ENCODE results near the gene WRNIP1.

GRCh38 chr6:2743280-2744208 lies 21.6 kb upstream of the WRNIP1 start:
- TF ChIP-seq, protein P1, sequence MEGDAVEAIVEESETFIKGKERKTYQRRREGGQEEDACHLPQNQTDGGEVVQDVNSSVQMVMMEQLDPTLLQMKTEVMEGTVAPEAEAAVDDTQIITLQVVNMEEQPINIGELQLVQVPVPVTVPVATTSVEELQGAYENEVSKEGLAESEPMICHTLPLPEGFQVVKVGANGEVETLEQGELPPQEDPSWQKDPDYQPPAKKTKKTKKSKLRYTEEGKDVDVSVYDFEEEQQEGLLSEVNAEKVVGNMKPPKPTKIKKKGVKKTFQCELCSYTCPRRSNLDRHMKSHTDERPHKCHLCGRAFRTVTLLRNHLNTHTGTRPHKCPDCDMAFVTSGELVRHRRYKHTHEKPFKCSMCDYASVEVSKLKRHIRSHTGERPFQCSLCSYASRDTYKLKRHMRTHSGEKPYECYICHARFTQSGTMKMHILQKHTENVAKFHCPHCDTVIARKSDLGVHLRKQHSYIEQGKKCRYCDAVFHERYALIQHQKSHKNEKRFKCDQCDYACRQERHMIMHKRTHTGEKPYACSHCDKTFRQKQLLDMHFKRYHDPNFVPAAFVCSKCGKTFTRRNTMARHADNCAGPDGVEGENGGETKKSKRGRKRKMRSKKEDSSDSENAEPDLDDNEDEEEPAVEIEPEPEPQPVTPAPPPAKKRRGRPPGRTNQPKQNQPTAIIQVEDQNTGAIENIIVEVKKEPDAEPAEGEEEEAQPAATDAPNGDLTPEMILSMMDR (IDR thresholded peaks at IDR 0.05): no peak
- no peak for TF ChIP-seq POLR2A (IDR thresholded peaks at IDR 0.05)
